Liver (tissue), 9 donors: ENCODE measurements around the gene CDKN2C. TPM values are rescaled to one million over a fixed set of nuclear protein-coding genes. Genes with fewer than 3 reads are reported as not detected.

ENCODE experiments used
- DNase-seq: peaks from one replicate; pipeline ENCODE4 v3.0.0-alpha.2; 2017; ENCODE audit warnings: low spot score
- H3K27ac ChIP-seq, 2 donors: one replicate each; pipeline ENCODE4 v1.7.0; 2013; ENCODE audit warnings: inconsistent platforms in 2 of 2, low read length in 2 of 2, control low read depth in 1 of 2, low read depth in 1 of 2, mild to moderate bottlenecking in 1 of 2
- H3K27me3 ChIP-seq, 4 donors: one replicate each; pipeline versions ENCODE4 v1.6.1 to v1.7.0; 2013; ENCODE audit warnings: low read length in 3 of 4, inconsistent platforms in 1 of 4, mild to moderate bottlenecking in 1 of 4, moderate library complexity in 1 of 4; ENCODE audit not compliant: control insufficient read depth in 4 of 4, insufficient read depth in 4 of 4
- H3K36me3 ChIP-seq, 4 donors: one replicate each; pipeline versions ENCODE4 v1.6.1 to v1.7.0; 2013; ENCODE audit warnings: low read length in 3 of 4, mild to moderate bottlenecking in 3 of 4, low read depth in 1 of 4, moderate library complexity in 1 of 4; ENCODE audit not compliant: control insufficient read depth in 4 of 4, insufficient read depth in 3 of 4
- H3K4me1 ChIP-seq, 4 donors: one replicate each; pipeline versions ENCODE4 v1.6.1 to v1.7.0; 2013; ENCODE audit warnings: low read length in 3 of 4, mild to moderate bottlenecking in 3 of 4, moderate library complexity in 1 of 4; ENCODE audit not compliant: control insufficient read depth in 4 of 4, insufficient read depth in 4 of 4
- H3K4me3 ChIP-seq, 3 donors: one replicate each; pipeline versions ENCODE4 v1.6.1 to v1.7.0; 2013; ENCODE audit warnings: low read length in 3 of 3, control low read depth in 1 of 3, low read depth in 1 of 3, mild to moderate bottlenecking in 1 of 3
- H3K9ac ChIP-seq, 2 donors: one replicate each; pipeline ENCODE4 v1.7.0; 2013; ENCODE audit warnings: low read length in 2 of 2, mild to moderate bottlenecking in 2 of 2, moderate library complexity in 2 of 2, control low read depth in 1 of 2, low read depth in 1 of 2
- H3K9me3 ChIP-seq, 4 donors: one replicate each; pipeline versions ENCODE4 v1.6.1 to v1.7.0; 2013; ENCODE audit warnings: low read length in 3 of 4; ENCODE audit not compliant: control insufficient read depth in 4 of 4
- CTCF ChIP-seq: fragments of 150-350 bp; IDR thresholded peaks from 2 replicates; pipeline ENCODE4 v1.5.1; 2017; ENCODE audit warnings: improper control_type of control experiment, low read depth, low read length; ENCODE audit not compliant: missing input control
- EGR1 ChIP-seq, 2 donors: IDR thresholded peaks; 2 replicates each; pipeline ENCODE4 v1.6.1; 2016 to 2018; ENCODE audit warnings: antibody characterized with exemption in 2 of 2, low read depth in 2 of 2
- FOXA1 ChIP-seq: IDR thresholded peaks from 2 replicates; pipeline ENCODE4 v1.6.1; 2016; ENCODE audit warnings: antibody characterized with exemption
- FOXA2 ChIP-seq: IDR thresholded peaks from 2 replicates; pipeline ENCODE4 v1.6.1; 2016; ENCODE audit warnings: antibody characterized with exemption
- GABPA ChIP-seq, 2 donors: IDR thresholded peaks in 1 of 2; conservative IDR thresholded peaks in 1 of 2; 2 replicates each; pipeline ENCODE4 v1.6.1; 2016; ENCODE audit warnings: antibody characterized with exemption in 2 of 2, mild to moderate bottlenecking in 1 of 2, moderate library complexity in 1 of 2
- HNF4A ChIP-seq, 2 donors: conservative IDR thresholded peaks; 2 replicates each; pipeline ENCODE4 v1.6.1; 2016; ENCODE audit warnings: antibody characterized with exemption in 2 of 2, mild to moderate bottlenecking in 2 of 2
- HNF4G ChIP-seq: IDR thresholded peaks from 2 replicates; pipeline ENCODE4 v1.6.1; 2016; ENCODE audit warnings: antibody characterized with exemption
- JUND ChIP-seq, 2 donors: IDR thresholded peaks; 2 replicates each; pipeline ENCODE4 v1.6.1; 2016; ENCODE audit warnings: antibody characterized with exemption in 2 of 2
- MAX ChIP-seq: IDR thresholded peaks from 2 replicates; pipeline ENCODE4 v1.6.1; 2016; ENCODE audit warnings: antibody characterized with exemption
- NR2F2 ChIP-seq: IDR thresholded peaks from 2 replicates; pipeline ENCODE4 v1.6.1; 2016; ENCODE audit warnings: antibody characterized with exemption
- RAD21 ChIP-seq, 2 donors: IDR thresholded peaks; 2 replicates each; pipeline ENCODE4 v1.6.1; 2016; ENCODE audit warnings: antibody characterized with exemption in 2 of 2, mild to moderate bottlenecking in 2 of 2
- RXRA ChIP-seq, 2 donors: IDR thresholded peaks; 2 replicates each; pipeline ENCODE4 v1.6.1; 2017 to 2018; ENCODE audit warnings: antibody characterized with exemption in 2 of 2, mild to moderate bottlenecking in 1 of 2
- SP1 ChIP-seq: IDR thresholded peaks from 2 replicates; pipeline ENCODE4 v1.6.1; 2018; ENCODE audit warnings: antibody characterized with exemption, mild to moderate bottlenecking
- TAF1 ChIP-seq: conservative IDR thresholded peaks from 2 replicates; pipeline ENCODE4 v1.6.1; 2016; ENCODE audit warnings: antibody characterized with exemption, mild to moderate bottlenecking
- YY1 ChIP-seq: IDR thresholded peaks from 2 replicates; pipeline ENCODE4 v1.6.1; 2016; ENCODE audit warnings: antibody characterized with exemption, mild to moderate bottlenecking
- ZBTB33 ChIP-seq: IDR thresholded peaks from 2 replicates; pipeline ENCODE4 v1.6.1; 2016; ENCODE audit warnings: antibody characterized with exemption
- WGBS: extraction: QIAGEN DNeasy Blood & Tissue Kit; methylation state at CpG from one replicate; pipeline ENCODE4 v1.1.7; 2013; 5-methylcytosine and 5-hydroxymethylcytosine counted together
- polyA plus RNA-seq, 2 donors: library from polyadenylated mRNA; stranded (reverse) in 1 of 2; unstranded in 1 of 2; fragments of 200-250 nt in 1 of 2; fragments of >200 nt in 1 of 2; fragmentation: Nextera tagmentation in 1 of 2; extraction: Ambion mirVana in 1 of 2; gene quantifications; one replicate each; pipeline versions ENCODE4 v1.2.1 to v1.2.3, GENCODE V29; 2013 to 2015
- total RNA-seq, 2 donors: library from RNA; depleted of rRNA; stranded (reverse); fragments of >200 nt; gene quantifications; one replicate each; pipeline ENCODE4 v1.2.3, GENCODE V29; 2014
- TF ChIP-seq, protein P1 (sequence below): IDR thresholded peaks from 2 replicates; pipeline ENCODE4 v1.6.1; 2016; ENCODE audit warnings: antibody characterized with exemption, mild to moderate bottlenecking
- TF ChIP-seq, protein P2 (sequence below): IDR thresholded peaks from 2 replicates; pipeline ENCODE4 v1.6.1; 2016; ENCODE audit warnings: antibody characterized with exemption
- donor health status: healthy.
- donor health status: healthy.
- donor health status: healthy.
- donor health status: healthy.
- donor health status: healthy.

The CDKN2C gene
- total and polyA plus RNA-seq, 4 donors = 1.9 to 27.4 (median 4.2) TPM

DNA sequence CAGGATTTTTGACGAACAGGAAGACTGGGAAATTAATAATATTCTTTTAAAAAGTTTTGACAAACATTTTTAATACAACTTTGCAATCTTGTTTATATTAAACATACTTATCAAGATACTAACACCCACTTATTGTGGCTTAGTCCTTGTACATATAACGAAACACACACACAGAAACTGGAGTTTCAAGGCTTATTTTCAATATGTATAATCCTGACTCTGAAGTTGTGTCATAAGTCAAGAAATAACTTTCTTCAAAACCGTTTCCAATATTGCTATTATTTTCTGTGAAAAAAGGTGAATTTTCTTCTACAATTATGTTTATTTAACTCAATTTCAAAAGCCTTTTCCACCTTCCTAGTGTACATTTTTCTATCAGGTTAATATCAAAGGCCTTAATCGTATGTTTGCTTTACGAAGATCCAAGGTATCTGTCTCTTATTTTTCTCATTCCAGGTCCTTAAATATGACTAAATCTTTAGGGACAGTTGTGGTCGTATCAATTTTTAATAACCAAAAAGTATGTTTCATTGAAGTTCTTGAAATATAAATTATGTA lies 1.8 kb downstream of the CDKN2C start:
- peaks cover 2 to 25% (median 18%) of the 10 kb centered on the region in 4 donors for H3K4me1 ChIP-seq
- no peak for DNase-seq
- peak overlapping the region in 1 of 2 donors; percentile 27 for H3K9ac ChIP-seq
- TF ChIP-seq TAF1 = no peak
- TF ChIP-seq, protein P1, sequence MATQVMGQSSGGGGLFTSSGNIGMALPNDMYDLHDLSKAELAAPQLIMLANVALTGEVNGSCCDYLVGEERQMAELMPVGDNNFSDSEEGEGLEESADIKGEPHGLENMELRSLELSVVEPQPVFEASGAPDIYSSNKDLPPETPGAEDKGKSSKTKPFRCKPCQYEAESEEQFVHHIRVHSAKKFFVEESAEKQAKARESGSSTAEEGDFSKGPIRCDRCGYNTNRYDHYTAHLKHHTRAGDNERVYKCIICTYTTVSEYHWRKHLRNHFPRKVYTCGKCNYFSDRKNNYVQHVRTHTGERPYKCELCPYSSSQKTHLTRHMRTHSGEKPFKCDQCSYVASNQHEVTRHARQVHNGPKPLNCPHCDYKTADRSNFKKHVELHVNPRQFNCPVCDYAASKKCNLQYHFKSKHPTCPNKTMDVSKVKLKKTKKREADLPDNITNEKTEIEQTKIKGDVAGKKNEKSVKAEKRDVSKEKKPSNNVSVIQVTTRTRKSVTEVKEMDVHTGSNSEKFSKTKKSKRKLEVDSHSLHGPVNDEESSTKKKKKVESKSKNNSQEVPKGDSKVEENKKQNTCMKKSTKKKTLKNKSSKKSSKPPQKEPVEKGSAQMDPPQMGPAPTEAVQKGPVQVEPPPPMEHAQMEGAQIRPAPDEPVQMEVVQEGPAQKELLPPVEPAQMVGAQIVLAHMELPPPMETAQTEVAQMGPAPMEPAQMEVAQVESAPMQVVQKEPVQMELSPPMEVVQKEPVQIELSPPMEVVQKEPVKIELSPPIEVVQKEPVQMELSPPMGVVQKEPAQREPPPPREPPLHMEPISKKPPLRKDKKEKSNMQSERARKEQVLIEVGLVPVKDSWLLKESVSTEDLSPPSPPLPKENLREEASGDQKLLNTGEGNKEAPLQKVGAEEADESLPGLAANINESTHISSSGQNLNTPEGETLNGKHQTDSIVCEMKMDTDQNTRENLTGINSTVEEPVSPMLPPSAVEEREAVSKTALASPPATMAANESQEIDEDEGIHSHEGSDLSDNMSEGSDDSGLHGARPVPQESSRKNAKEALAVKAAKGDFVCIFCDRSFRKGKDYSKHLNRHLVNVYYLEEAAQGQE = no peak
- TF ChIP-seq, protein P2, sequence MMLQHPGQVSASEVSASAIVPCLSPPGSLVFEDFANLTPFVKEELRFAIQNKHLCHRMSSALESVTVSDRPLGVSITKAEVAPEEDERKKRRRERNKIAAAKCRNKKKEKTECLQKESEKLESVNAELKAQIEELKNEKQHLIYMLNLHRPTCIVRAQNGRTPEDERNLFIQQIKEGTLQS = no peak
- TF ChIP-seq HNF4A (conservative IDR thresholded peaks at IDR 0.05) = no peak
- no peak for TF ChIP-seq MAX
- TF ChIP-seq HNF4G = no peak
- TF ChIP-seq NR2F2 = no peak
- no peak for TF ChIP-seq FOXA2
- TF ChIP-seq GABPA (IDR thresholded peaks at IDR 0.05 in 1 of 2, conservative IDR thresholded peaks at IDR 0.05 in 1 of 2) = no peak
- no peak for TF ChIP-seq EGR1 (IDR thresholded peaks at IDR 0.05; ENCODE audit: low read depth in 2 of 2)
- TF ChIP-seq JUND (IDR thresholded peaks at IDR 0.05) = no peak
- no peak for TF ChIP-seq RXRA (IDR thresholded peaks at IDR 0.05)
- no peak for TF ChIP-seq RAD21 (IDR thresholded peaks at IDR 0.05)
- no peak for TF ChIP-seq SP1
- no peak for TF ChIP-seq FOXA1
- TF ChIP-seq ZBTB33 = no peak
- no peak for TF ChIP-seq CTCF
- TF ChIP-seq YY1 = no peak
- no peaks in the 10 kb centered on the region for H3K9me3 ChIP-seq
- H3K27ac ChIP-seq = no peak overlapping the region
- no peaks in the 10 kb centered on the region for H3K27me3 ChIP-seq
- H3K4me3 ChIP-seq = no peak overlapping the region
- no peaks in the 10 kb centered on the region for H3K36me3 ChIP-seq
- 83% methylated on average over 6 of the region's 6 CpGs for WGBS
